Effector CD8-positive, alpha-beta T cell (primary cell): ENCODE measurements around the gene NIPA2.

Experiments used
- DNase-seq: peaks from one replicate; lab custom pipeline; 2025; lab: John Stamatoyannopoulos, UW

Gene NIPA2

GRCh38 chr15:22902981-22903380 is 64.5 kb downstream of the NIPA2 start:
- no peak for DNase-seq

GRCh38 chr15:22903427-22903826 is 65.0 kb downstream of the NIPA2 start:
- DNase-seq: no peak

GRCh38 chr15:22903961-22904534 is 65.6 kb downstream of the NIPA2 start:
- DNase-seq: no peak

GRCh38 chr15:22904736-22905135 is 66.3 kb downstream of the NIPA2 start:
- DNase-seq: no peak

- DNase-seq: no peak
Measured at GRCh38 chr15:22907161-22907950, 68.9 kb downstream of the NIPA2 start.

- no peak for DNase-seq
Measured at GRCh38 chr15:22908830-22909229, 70.4 kb downstream of the NIPA2 start.

GRCh38 chr15:22911306-22911705 is 72.8 kb downstream of the NIPA2 start:
- DNase-seq: no peak

GRCh38 chr15:22912256-22912655 is 73.8 kb downstream of the NIPA2 start:
- DNase-seq: no peak

- no peak for DNase-seq
Measured at GRCh38 chr15:22913646-22914380, 75.3 kb downstream of the NIPA2 start.

GRCh38 chr15:22915866-22916515 is 77.5 kb downstream of the NIPA2 start:
- no peak for DNase-seq

- DNase-seq: no peak
Measured at GRCh38 chr15:22916606-22917350, 78.3 kb downstream of the NIPA2 start.

- DNase-seq: no peak
Measured at GRCh38 chr15:22917556-22917955, 79.1 kb downstream of the NIPA2 start.
